NCI-H2227 treated with DMSO at 0.1 percent for 48 hours (cell line): ENCODE results near the gene SFXN4.
"Not testable (repeated sequence)": the region's sequence is repeated elsewhere in the genome, so short reads cannot be mapped to it uniquely, and the experiment has no call there.

ENCODE experiments used
- DNase-seq: peaks from one replicate; lab custom pipeline; 2025; lab: John Stamatoyannopoulos, UW

The SFXN4 gene

DNA sequence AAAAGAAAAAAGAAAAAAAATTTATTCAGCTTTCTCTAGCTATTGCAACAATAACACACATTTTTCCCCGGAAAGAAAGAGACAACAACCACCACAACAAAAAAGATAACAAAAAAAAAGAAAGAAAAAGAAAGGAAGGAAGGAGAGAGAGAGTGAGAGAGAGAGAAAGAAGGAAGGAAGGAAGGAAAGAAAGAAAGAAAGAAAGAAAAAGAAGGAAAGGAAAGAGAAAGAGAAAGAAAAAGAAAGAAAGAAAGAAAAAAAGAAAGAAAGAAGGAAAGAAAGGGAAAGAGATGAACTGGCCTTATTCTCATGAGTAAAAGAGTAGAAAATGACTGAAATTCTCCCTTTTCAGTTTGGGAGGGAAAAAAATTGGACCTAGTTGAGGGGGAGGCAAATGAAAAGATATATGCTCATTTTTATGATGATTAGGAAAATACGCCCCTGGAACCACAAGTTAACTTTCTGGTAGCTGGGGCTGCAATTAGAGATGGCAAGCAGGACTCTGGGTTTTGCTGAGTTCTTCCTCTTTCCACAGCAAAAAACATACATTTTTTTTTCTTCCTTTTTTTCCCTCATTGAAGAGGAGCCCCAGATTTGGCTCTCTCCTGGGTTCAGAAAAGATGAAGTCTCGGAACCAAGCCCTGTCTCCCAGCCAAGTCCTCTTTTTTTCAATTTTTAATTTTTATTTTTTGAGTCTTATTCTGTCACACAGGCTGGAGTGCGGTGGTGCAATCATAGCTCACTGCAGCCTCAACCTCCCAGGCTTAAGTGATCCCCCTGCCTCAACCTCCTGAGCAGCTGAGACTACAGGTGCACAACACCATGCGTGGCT, 25.7 kb upstream of the SFXN4 start:
- no peak for DNase-seq

DNA sequence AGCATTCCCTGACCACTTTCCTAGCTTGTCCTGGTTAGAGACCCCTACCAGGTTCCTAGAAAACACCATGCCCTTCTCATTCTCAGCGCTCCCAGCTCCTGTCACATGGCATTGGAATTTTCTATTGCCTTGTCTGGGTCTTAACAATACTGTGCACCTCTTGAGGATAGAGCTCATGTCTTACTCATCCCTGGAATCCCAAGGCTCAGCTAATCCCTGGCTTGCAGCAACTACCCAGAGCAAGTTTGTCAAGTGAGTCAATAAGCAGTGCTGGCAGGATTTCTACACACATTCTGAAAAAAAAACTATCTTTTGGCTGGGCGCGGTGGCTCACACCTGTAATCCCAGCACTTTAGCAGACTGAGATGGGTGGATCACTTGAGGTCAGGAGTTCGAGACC, 24.8 kb upstream of the SFXN4 start:
- no peak for DNase-seq

DNA sequence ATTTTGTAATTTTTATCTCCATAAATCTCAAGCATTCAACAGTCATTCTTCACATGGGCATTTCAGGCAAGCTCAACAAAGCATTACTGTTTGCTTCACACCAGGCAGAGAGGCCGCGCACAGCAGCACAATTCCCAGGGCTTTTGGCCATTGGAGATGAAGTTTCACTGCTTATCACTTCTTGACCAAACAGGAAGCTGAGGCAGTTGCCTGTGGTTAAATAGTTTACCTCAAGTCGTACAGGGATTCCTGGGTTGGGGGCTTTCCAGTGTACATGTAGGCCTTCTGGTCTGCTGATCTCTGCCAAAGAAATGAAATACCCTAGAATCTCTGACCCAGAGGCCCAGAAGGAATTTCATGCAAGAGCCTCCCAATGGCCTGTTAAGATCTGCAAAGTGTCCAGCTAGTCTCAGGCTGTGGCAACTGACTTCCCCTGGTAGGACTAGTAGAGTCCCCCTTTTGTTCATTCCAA, 24.3 kb upstream of the SFXN4 start:
- no peak for DNase-seq

DNA sequence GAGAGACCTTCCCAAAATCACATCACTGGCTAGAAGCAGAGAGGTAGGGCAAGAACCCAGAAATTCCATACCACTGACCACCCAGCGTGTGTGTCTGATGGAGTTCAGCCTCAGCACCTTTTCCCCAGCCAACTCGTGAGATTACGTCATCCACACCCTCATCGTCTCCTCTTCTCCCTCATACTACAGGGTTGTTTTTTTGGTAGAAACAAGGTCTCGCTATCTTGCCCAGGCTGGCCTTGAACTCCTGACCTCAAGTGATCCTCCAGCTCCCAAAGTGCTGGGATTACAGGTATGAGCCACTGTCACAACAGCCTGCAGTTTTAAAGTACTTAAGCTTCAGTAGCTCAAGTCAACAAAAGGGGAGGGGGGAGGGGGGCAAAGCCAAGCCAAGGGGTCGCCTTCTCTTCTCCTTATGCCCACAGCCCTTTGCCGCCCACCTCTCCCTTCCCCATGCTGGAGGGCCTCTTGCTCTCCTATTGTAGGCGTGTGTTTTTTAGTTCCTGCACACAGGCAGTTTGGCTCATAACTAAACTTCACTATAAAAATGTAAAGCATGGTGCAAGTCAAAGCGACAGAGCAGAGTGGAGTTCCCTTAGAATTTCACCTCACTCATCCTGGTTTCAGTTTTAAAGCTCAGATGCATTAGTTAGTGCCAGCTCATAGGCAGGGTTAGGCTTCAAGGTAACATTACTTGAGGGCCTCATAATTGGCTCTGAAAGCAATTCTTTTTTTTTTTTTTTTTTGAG, 18.3 kb upstream of the SFXN4 start:
- no peak for DNase-seq

DNA sequence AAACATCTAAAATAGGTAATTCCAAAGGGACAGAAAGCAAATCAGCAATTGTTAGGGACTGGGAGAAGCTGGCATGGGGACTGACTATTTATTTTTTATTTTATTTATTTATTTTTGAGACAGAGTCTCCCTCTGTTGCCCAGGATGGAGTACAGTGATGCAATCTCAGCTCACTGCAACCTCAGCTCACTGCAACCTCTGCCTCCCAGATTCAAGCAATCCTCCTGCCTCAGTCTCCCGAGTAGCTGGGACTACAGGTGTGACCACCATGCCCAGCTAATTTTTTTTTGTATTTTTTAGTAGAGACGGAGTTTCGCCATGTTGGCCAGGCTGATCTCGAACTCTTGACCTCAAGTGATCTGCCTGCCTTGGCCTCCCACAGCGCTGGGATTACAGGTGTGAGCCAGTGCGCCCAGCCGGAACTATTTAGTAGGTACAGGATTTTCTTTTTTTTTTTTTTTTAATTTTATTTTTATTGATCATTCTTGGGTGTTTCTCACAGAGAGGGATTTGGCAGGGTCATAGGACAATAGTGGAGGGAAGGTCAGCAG, 15.4 kb upstream of the SFXN4 start:
- not testable (repeated sequence) for DNase-seq

DNA sequence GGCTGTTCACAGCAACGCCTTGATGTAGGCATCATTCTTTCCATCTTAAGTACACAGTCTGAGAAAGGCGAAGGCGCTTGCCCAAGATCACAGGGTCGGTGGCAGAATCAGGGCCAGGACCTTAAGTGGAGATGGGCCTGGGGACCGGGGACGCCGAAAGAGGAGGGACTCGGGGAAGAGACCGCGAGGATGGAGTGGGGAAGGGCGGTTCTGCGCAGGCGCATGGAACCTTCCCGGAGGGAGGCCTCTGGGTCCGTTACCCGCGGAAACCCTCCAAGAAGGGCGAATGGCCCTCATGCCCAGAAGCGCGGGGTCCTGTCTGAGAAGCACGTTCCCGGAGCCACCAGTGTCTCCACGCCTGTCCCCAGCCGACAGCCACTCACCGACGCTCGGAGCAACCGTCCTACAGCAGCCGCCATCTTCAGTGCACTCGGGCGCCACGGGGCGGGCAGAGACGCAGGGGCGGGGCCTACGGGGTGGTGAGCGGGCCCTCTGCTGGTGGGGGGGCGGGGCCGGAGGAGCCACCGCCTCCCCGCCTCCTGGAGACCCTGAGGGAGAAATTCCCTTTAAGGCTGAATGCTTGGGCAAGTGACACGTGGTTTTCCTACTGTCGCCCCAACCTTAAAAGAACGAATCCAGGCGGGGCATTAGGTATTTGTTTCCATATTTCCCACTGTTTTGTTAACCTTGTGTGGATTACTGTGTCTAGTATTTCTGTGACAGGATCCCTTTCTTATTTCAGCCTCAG, 13.0 kb upstream of the SFXN4 start, which contains the start of gene PRDX3:
Gene PRDX3, minus strand, starts transcription at position 441 of the 748 bp plus-strand sequence. Its CDS starts 22 bp downstream, at position 419.
- peak; percentile 92 for DNase-seq

DNA sequence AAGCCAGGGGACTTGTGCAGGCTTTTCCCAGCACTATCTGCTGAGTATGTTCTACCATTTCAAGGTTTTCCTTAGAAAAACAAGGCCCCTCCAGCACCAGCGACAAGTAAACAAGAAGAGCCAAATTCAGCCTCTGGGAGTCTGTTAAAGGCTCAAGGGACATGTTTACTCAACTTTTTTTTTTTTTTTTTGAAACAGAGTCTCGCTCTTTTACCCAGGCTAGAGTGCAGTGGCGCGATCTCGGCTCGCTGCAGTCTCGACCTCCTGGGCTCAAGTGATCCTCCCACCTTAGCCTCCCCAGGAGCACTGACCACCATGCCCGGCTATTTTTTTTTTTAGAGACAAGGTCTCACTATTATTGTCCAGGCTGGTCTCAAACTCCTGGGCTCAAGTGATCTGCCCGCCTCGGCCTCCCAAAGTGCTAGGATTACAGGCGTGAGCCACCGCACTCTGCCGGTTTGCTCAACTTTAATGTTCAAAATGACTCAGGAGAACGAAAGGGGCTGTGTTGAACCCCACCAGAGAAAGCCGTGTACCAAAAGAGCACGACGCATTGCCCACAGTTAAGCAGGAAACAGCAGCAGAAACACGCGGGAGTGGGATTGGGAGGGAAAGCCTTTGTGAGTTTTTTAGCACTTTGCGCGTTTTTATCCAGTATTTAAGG, 12.3 kb upstream of the SFXN4 start:
- DNase-seq, result no peak

DNA sequence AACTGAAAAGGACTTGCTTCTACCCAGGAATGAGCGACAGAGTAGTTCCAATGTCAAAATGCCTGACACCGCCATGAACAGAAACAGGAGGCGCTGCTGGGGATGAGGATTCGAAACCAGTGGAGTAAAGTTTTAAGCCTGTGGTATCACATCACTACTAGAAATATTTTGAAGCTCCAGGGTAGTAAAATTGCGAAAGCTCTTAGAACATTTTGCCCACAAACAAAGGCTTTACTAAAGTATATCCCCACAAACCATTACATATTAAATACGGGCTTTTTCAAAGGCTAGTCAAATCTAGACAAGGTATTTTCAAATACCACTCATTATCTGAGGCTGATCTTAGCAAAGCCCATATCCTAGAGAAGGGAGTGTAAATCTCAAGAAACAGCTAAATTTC, 10.7 kb upstream of the SFXN4 start:
- no peak for DNase-seq

DNA sequence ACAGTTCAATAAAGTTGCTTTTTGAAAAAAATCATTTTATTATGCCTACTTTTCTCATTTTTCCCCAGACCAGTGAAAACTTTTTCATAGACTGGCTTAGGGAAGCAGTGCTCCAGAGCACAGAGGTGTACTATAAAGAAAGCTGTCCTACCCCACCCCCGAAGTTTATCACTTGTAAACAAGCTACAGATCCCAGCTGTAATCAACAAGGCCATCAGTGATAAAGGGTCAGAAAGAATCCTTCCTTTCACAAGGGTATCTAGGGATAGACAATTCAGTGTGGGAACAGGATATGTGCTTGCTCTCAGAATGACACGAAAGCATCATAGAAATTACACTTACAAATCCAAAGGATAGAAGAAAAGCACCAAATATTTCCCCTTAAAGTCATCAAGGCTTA, 8.6 kb upstream of the SFXN4 start:
- no peak for DNase-seq

DNA sequence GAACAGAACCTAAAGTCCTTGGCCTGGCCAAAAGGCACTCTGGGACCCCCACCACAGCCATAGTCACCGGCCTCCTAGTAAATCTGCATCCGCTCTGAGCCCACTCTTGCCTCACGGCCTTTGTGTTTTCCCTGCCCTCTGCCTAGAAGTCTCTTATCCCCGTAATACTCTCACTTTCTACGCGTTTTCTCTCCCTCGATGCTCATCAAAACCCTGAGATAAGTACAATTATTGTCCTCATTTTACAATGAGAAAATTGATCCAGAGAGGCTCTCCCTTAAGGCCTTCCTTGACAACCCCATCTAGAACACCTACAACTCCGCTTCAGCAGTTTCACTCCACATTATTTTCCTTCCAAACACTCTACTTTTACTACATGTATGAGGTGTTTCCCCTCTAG, 1.5 kb upstream of the SFXN4 start:
- DNase-seq, result no peak

DNA sequence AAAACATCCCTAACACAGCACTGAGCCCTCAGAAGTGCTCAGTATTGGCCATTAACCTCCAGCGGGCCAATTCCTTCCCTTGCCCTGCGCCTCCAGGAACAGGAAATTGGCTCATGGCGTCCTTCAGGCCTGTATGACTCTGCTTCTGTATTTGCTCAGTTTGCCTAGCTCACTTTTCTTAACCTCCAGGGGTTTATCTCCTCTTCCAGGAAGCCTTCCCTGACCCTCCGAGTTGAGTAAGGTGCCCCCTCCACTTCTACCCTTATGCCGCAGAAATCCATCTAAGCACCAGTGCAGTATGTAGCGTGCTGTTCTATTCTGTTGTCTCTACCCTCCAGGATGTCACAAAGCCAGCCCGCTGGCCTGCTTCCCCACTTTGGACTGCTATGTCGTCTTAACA, 1.1 kb upstream of the SFXN4 start:
- DNase-seq, result no peak

DNA sequence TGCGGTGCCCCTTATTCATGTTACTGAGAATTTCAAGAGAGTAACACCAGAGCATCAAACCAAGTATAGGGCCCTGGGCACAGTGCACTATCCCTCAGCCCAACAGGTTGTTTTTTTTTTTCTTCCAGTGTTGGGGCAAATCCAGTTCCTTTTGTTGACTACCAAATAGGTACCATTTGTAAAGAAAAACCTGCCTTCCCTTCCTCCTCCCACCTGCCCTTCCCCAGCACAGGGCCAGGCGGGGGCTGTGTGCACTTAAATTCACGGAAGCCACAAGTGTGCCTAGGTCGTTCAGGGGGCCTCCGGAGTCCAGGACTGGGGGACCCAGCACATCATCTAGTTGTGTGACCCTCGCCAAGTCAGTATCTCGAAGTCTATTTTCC, 595 bp upstream of the SFXN4 start:
- no peak for DNase-seq

DNA sequence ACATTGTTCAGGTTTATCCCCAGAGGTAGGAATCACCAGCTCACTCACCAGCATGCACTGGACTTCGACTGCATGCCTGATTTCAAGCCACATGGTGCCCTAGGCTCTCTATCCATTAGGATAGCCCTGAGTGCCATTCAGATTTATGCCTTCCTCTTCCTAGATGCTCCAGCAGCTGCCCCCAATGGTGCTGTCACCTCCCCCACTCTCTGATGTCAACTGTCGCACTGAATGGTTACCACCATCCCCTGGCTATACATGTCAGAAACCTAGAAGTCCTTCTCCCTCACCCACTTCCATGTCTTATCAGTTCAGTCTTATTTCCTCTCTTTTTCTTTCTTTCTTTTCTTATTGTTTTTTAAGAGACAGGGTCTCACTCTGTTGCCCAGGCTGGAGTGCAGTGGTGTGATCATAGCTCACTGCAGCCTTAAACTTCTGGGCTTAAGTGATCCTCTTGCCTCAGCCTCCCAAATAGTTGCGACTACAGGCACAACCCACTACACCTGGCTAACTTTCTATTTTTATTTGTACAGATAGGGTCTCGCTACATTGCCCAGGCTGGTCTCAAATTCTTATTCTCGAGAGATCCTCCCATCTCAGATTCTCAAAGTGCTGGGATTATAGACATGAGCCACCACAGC, 2.9 kb downstream of the SFXN4 start:
- DNase-seq, result no peak

DNA sequence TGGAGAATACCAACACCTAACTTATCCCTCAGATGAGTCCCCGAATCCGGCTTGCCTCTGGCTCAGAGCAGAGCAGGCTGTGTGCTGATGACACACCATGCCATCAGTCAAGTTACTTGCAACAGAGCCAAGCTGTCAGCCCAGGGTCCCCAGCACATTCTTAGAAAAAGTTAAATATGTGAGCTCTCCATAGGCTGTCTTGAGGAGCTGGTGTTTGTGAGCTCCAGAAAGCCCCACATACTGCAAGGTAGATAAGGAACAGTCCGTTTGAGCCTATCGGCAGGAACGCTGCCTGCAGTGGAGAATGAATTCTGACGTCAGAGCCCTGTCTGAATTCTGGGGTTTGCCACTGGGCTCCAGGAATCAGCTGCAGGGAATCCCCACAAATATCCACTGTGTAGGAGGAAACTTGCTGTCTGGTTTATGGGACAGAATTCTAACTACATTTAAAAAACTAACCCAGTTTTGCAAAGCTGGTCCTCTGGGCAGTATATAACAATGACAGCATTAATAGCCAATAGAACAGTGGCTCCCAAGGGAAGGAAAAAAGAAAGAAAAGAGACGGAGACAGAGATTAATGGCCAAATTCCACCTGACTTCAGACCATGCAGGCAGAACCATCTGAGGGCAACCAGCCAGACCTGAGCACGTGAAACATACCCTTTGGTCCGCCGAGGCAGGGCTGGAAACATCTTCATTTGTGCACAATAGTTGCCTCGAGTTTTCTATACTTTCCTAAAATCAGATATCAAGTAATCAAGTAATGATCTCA, 3.6 kb downstream of the SFXN4 start:
- no peak for DNase-seq

DNA sequence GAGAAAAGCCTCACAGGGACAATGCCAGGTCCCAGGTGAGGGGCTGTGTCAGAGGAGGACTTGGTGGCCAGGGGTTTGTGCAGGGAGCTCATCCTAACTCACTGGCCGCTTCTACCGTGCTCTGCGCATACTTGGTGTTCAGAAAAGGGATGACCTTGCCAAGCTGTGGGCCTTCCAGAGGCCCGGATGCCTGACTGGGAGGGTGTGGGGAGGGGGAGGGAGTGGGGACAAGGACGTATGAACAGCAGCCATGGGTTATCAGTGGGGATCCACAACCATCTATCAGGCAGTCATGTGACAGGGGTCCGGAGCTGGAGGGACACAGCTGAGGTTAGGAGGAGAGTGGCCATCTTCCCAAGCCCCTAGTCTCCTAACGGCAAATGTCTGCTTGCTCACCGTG, 6.2 kb downstream of the SFXN4 start:
- DNase-seq, result no peak

DNA sequence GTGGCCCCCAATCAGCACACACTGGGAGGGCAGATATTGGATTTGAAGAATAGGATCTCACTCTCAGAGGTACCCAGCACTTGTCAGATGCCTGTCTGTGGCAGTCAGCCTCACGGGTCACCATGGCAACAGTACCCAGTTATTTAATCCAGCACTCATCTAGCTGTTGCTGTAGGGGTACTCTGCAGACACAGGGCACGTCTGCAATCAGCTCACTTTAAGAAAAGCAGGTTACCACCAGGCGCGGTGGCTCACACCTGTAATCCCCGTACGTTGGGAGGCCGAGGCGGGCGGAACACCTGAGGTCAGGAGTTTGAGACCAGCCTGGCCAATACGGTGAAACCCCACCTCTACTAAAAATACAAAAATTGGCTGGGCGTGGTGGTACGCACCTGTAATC, 11.9 kb downstream of the SFXN4 start:
- no peak for DNase-seq

DNA sequence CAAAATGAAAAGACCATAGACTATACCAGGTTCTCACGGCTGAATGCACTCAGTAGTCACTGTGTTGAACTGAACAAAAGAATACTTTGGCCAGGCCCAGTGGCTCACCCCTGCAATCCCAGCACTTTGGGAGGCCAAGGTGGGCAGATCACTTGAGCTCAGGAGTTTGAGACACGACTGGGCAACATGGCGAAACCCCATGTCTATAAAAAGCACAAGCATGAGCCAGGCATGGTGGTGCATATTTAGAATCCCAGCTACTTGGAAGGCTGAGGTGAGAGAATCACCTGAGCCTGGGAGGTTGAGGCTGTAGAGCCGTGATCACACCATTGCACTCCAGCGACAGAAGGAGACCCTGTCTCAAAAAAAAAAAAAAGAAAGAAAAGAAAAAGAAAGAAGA, 12.5 kb downstream of the SFXN4 start:
- DNase-seq, result no peak

DNA sequence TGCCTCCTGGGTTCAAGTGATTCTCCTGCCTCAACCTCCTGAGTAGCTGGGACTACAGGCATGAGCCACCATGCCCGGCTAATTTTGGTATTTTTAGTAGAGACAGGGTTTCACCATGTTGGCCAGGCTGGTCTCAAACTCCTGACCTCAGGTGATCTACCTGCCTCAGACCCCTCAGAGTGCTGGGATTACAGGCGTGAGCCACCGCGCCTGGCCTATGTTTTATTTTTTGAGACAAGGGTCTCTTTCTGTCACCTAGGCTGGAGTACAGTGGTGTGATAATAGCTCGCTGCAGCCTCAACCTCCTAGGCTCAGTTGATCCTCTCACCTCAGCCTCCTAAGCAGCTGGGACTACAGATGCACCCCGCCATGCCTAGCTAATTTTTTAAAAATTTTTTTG, 13.9 kb downstream of the SFXN4 start:
- not testable (repeated sequence) for DNase-seq

DNA sequence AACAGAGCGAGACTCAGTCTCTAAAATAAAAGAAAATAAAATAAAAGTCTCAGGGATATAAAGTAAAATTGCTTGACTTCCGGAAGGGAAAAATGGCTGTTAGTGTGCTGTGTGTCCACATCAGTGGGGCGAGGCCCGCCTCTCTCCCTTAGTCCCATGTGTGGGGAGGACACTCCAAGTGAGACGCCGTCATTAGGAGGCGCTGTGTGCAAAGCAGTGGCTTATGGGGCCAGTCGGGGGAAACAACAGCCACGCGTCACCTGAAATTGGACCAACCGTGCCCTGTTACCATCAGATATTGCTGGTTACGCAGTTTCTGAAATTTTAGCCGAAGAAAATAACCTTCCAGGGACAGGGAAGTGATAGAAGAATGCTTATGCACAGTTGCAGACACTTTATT, 15.8 kb downstream of the SFXN4 start:
- DNase-seq, result no peak

DNA sequence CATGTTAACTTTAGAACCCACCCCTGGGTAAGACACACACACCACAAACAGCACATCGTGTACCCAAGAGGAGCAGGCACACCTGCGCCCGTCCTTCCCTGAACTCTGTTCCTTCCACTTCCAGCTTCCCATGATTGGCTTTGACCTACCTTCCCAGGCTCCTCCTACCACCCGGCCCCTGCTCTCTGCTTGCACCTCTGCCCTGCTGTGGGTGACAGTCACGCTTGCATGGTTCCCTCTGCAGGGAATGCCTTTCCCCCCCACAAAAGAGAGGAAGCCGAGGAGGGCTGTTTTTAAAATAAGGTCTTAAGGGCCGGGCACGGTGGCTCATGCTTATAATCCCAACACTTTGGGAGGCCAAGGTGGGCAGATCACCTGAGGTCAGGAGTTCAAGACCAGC, 16.4 kb downstream of the SFXN4 start:
- no peak for DNase-seq
